ENCODE data around the gene SAMD4A.

GRCh38 chr14:54577494-54577893, 10.6 kb downstream of the SAMD4A start:
- TF ChIP-seq POLR2AphosphoS5 (IDR thresholded peaks at IDR 0.05; ENCODE audit: low read depth) (no peak), CTCF (IDR thresholded peaks at IDR 0.05; ENCODE audit: insufficient read depth, low read length) (no peak), SPI1 (IDR thresholded peaks at IDR 0.05; ENCODE audit: borderline replicate concordance, low read depth) (no peak)

Measured in HL-60 (cell line).